Peyer's patch (tissue), 4 donors: Measurements from ENCODE around the gene ATXN1. TPM values are rescaled to one million over a fixed set of nuclear protein-coding genes. Genes with fewer than 3 reads are reported as not detected.
"Not testable (repeated sequence)": the region's sequence is repeated elsewhere in the genome, so short reads cannot be mapped to it uniquely, and the experiment has no call there.

Experiments
- DNase-seq, 3 donors: peaks; one replicate each; pipeline ENCODE4 v3.0.0-alpha.2; 2017 to 2019
- H3K27ac ChIP-seq, 4 donors: fragments of 200-600 bp; sonication (generic); one replicate each; pipeline ENCODE4 v1.5.1; 2016 to 2019
- H3K27me3 ChIP-seq, 2 donors: fragments of 200-600 bp; sonication (generic); one replicate each; pipeline ENCODE4 v1.5.1; 2019
- H3K36me3 ChIP-seq, 3 donors: fragments of 200-600 bp; sonication (generic); one replicate each; pipeline ENCODE4 v1.5.1; 2016 to 2019
- H3K4me1 ChIP-seq, 4 donors: fragments of 200-600 bp; sonication (generic); one replicate each; pipeline ENCODE4 v1.5.1; 2016 to 2019
- H3K4me3 ChIP-seq, 4 donors: fragments of 200-600 bp; sonication (generic); 1 replicate in 3 of 4; 2 replicates in 1 of 4; pipeline ENCODE4 v1.5.1; 2016 to 2019; ENCODE audit warnings: mild to moderate bottlenecking in 1 of 4
- H3K9me3 ChIP-seq, 4 donors: fragments of 200-600 bp; sonication (generic); one replicate each; pipeline ENCODE4 v1.5.1; 2016 to 2019; ENCODE audit warnings: mild to moderate bottlenecking in 1 of 4
- CTCF ChIP-seq, 6 experiments: fragments of 450-650 bp in 4 of 6; fragments of 200-600 bp in 2 of 6; sonication (generic) in 1 of 6; IDR thresholded peaks; one replicate each; pipeline ENCODE4 v1.5.1; 2017 to 2019; ENCODE audit warnings: antibody characterized with exemption in 6 of 6, mild to moderate bottlenecking in 3 of 6, moderate library complexity in 1 of 6
- POLR2A ChIP-seq, 2 donors: fragments of 450-650 bp; IDR thresholded peaks; one replicate each; pipeline ENCODE4 v1.5.1; 2017; ENCODE audit warnings: antibody characterized with exemption in 2 of 2, mild to moderate bottlenecking in 2 of 2, moderate library complexity in 2 of 2
- total RNA-seq, 4 donors: library from RNA; depleted of rRNA; stranded (reverse); fragments of >200 nt; gene quantifications; one replicate each; pipeline ENCODE4 v1.1.0, GENCODE V29; 2016

Gene ATXN1
- total RNA-seq, 4 donors from 2014 or later = 34.7 to 48.5 (median 43.1) TPM

- Histone ChIP-seq H3K36me3 (no peaks in the 10 kb centered on the region), H3K9me3 (no peaks in the 10 kb centered on the region), H3K27ac (no peak overlapping the region), H3K4me1 (no peaks in the 10 kb centered on the region), H3K4me3 (no peak overlapping the region), H3K27me3 (no peaks in the 10 kb centered on the region)
- DNase-seq = no peak
- TF ChIP-seq CTCF (IDR thresholded peaks at IDR 0.05) = no peak
- no peak for TF ChIP-seq POLR2A (IDR thresholded peaks at IDR 0.05)
Observed at GRCh38 chr6:16785496-16785895, 24.2 kb upstream of the ATXN1 start.

GRCh38 chr6:16784957-16785356 lies 23.7 kb upstream of the ATXN1 start:
- not testable (repeated sequence) for H3K9me3 ChIP-seq, H3K4me1 ChIP-seq, H3K36me3 ChIP-seq, DNase-seq, H3K27me3 ChIP-seq, H3K27ac ChIP-seq, H3K4me3 ChIP-seq

GRCh38 chr6:16783952-16784565 lies 22.8 kb upstream of the ATXN1 start:
- H3K36me3 ChIP-seq = no peaks in the 10 kb centered on the region
- no peak overlapping the region for H3K4me3 ChIP-seq
- no peaks in the 10 kb centered on the region for H3K27me3 ChIP-seq
- no peak for TF ChIP-seq POLR2A (IDR thresholded peaks at IDR 0.05)
- no peak for TF ChIP-seq CTCF (IDR thresholded peaks at IDR 0.05)
- H3K4me1 ChIP-seq = no peaks in the 10 kb centered on the region
- no peaks in the 10 kb centered on the region for H3K9me3 ChIP-seq
- H3K27ac ChIP-seq = no peak overlapping the region
- no peak for DNase-seq

GRCh38 chr6:16783509-16783908 lies 22.2 kb upstream of the ATXN1 start:
- H3K4me1 ChIP-seq = no peaks in the 10 kb centered on the region
- DNase-seq = no peak

GRCh38 chr6:16782278-16782677 lies 21.0 kb upstream of the ATXN1 start:
- Histone ChIP-seq H3K4me1 (no peaks in the 10 kb centered on the region), H3K4me3 (no peak overlapping the region), H3K27me3 (no peaks in the 10 kb centered on the region), H3K27ac (no peak overlapping the region), H3K9me3 (no peaks in the 10 kb centered on the region), H3K36me3 (no peaks in the 10 kb centered on the region)
- DNase-seq = no peak
- TF ChIP-seq CTCF (IDR thresholded peaks at IDR 0.05) (no peak), POLR2A (IDR thresholded peaks at IDR 0.05) (no peak)

More at GRCh38 chr6:16783509-16783908, 22.2 kb upstream of the ATXN1 start:
- Histone ChIP-seq H3K9me3 (no peaks in the 10 kb centered on the region), H3K36me3 (no peaks in the 10 kb centered on the region), H3K27ac (no peak overlapping the region), H3K27me3 (no peaks in the 10 kb centered on the region), H3K4me3 (no peak overlapping the region)
- TF ChIP-seq POLR2A (IDR thresholded peaks at IDR 0.05) = no peak
- no peak for TF ChIP-seq CTCF (IDR thresholded peaks at IDR 0.05)

- no peaks in the 10 kb centered on the region for H3K9me3 ChIP-seq
- H3K36me3 ChIP-seq = no peaks in the 10 kb centered on the region
- no peak overlapping the region for H3K27ac ChIP-seq
- TF ChIP-seq POLR2A (IDR thresholded peaks at IDR 0.05) = no peak
- no peak for TF ChIP-seq CTCF (IDR thresholded peaks at IDR 0.05)
- DNase-seq = no peak
- no peaks in the 10 kb centered on the region for H3K27me3 ChIP-seq
- H3K4me1 ChIP-seq = no peaks in the 10 kb centered on the region
- no peak overlapping the region for H3K4me3 ChIP-seq
Observed at GRCh38 chr6:16781348-16782169, 20.3 kb upstream of the ATXN1 start.
